Caco-2 (cell line): Measurements from ENCODE around the gene NMBR. TPM values are rescaled to one million over a fixed set of nuclear protein-coding genes. Genes with fewer than 3 reads are reported as not detected.

Experiments
- total RNA-seq: library from RNA; stranded (reverse); gene quantifications from 2 replicates; pipeline ENCODE4 v1.2.3, GENCODE V29; 2022

The NMBR gene
- total RNA-seq, 1 experiment from 2014 or later = not detected

Other genes starting within 250 kb of the NMBR start
- not detected in 2 replicates for gene GJE1, start 14.2 kb downstream of the NMBR start, total RNA-seq
- gene VTA1, start 141 bp upstream of the NMBR start, total RNA-seq = 51.1 and 55.1 TPM in 2 replicates
- 98.0 and 98.7 TPM in 2 replicates for gene ADGRG6, start 154.9 kb upstream of the NMBR start, total RNA-seq